ENCODE results near the gene LCN10. TPM values are rescaled to one million over a fixed set of nuclear protein-coding genes. Genes with fewer than 3 reads are reported as not detected.

Gene LCN10
- polyA plus RNA-seq, 2 of the 4 experiments (the other 2 are of a cell fraction): not detected

- TF ChIP-seq PHF8 (IDR thresholded peaks at IDR 0.05; ENCODE audit: borderline replicate concordance, low read depth) (no peak), ELK1 (IDR thresholded peaks at IDR 0.05; ENCODE audit: low read depth, low read length) (no peak), HDAC2 (IDR thresholded peaks at IDR 0.05) (no peak), GATA3 (IDR thresholded peaks at IDR 0.05; ENCODE audit: borderline replicate concordance) (no peak), ZSCAN20 (CRISPR knock-in tag; IDR thresholded peaks at IDR 0.05) (no peak), HOXA7 (CRISPR knock-in tag; IDR thresholded peaks at IDR 0.05) (no peak), TFCP2L1 (CRISPR knock-in tag; IDR thresholded peaks at IDR 0.05) (no peak)
These were observed 54.2 kb downstream of the LCN10 start (continued) for GRCh38 chr9:136688274-136689107.

Small RNA genes lying within 50 kb of the gene (small RNA-seq; reads per million reads assigned to genes)
- gene ATP6V1G1P3: 0 reads per million in 6 experiments
- 0 to 0.69 (median 0) reads per million in 6 experiments for gene MIR6722

Other genes with a start within 250 kb of the LCN10 start
- gene NOTCH1, start 196.9 kb downstream of the LCN10 start, polyA plus RNA-seq (2011; rRNA removed): 0.88 and 1.2 TPM in 2 replicates
- gene NOTCH1, start 196.9 kb downstream of the LCN10 start, polyA plus RNA-seq (2017; fragmentation: RNase III; extraction: RNeasy Plus Mini Kit Qiagen cat#74134 plus additional on column Dnase treatment): 4.6 to 6.4 TPM (median 5.7 TPM) in 3 replicates
- gene EGFL7, start 80.0 kb downstream of the LCN10 start, polyA plus RNA-seq (2011; rRNA removed): 15.3 and 19.9 TPM in 2 replicates
- 28.9 to 34.4 TPM (median 32.3 TPM) in 3 replicates for gene EGFL7, start 80.0 kb downstream of the LCN10 start, polyA plus RNA-seq (2017; fragmentation: RNase III; extraction: RNeasy Plus Mini Kit Qiagen cat#74134 plus additional on column Dnase treatment)
- 32.3 and 38.6 TPM in 2 replicates for gene AGPAT2, start 55.5 kb downstream of the LCN10 start, polyA plus RNA-seq (2011; rRNA removed)
- 44.3 to 49.5 TPM (median 46.3 TPM) in 3 replicates for gene AGPAT2, start 55.5 kb downstream of the LCN10 start, polyA plus RNA-seq (2017; fragmentation: RNase III; extraction: RNeasy Plus Mini Kit Qiagen cat#74134 plus additional on column Dnase treatment)
- gene DIPK1B, start 30.4 kb downstream of the LCN10 start, polyA plus RNA-seq (2011; rRNA removed): 6.7 and 8.8 TPM in 2 replicates
- gene DIPK1B, start 30.4 kb downstream of the LCN10 start, polyA plus RNA-seq (2017; fragmentation: RNase III; extraction: RNeasy Plus Mini Kit Qiagen cat#74134 plus additional on column Dnase treatment): 6.0 to 8.2 TPM (median 6.7 TPM) in 3 replicates
- gene LCN6, start 5.6 kb upstream of the LCN10 start, polyA plus RNA-seq (2011; rRNA removed): not detected in 2 replicates
- not detected in 3 replicates for gene LCN6, start 5.6 kb upstream of the LCN10 start, polyA plus RNA-seq (2017; fragmentation: RNase III; extraction: RNeasy Plus Mini Kit Qiagen cat#74134 plus additional on column Dnase treatment)
- gene LCN8, start 15.3 kb upstream of the LCN10 start, polyA plus RNA-seq (2011; rRNA removed): not detected in 2 replicates
- gene LCN8, start 15.3 kb upstream of the LCN10 start, polyA plus RNA-seq (2017; fragmentation: RNase III; extraction: RNeasy Plus Mini Kit Qiagen cat#74134 plus additional on column Dnase treatment): not detected in 3 replicates
- gene LCN15, start 21.6 kb upstream of the LCN10 start, polyA plus RNA-seq (2011; rRNA removed): 0.10 and 0.24 TPM in 2 replicates
- gene LCN15, start 21.6 kb upstream of the LCN10 start, polyA plus RNA-seq (2017; fragmentation: RNase III; extraction: RNeasy Plus Mini Kit Qiagen cat#74134 plus additional on column Dnase treatment): 0.07 to 0.09 TPM in 2 of 3 replicates, not detected in the other
- 64.5 and 78.0 TPM in 2 replicates for gene TMEM141, start 48.4 kb upstream of the LCN10 start, polyA plus RNA-seq (2011; rRNA removed)
- 69.9 to 71.0 TPM (median 70.7 TPM) in 3 replicates for gene TMEM141, start 48.4 kb upstream of the LCN10 start, polyA plus RNA-seq (2017; fragmentation: RNase III; extraction: RNeasy Plus Mini Kit Qiagen cat#74134 plus additional on column Dnase treatment)
- gene CCDC183, start 53.4 kb upstream of the LCN10 start, polyA plus RNA-seq (2011; rRNA removed): 1.4 and 1.6 TPM in 2 replicates
- 0.58 to 1.1 TPM (median 0.90 TPM) in 3 replicates for gene CCDC183, start 53.4 kb upstream of the LCN10 start, polyA plus RNA-seq (2017; fragmentation: RNase III; extraction: RNeasy Plus Mini Kit Qiagen cat#74134 plus additional on column Dnase treatment)
- 46.8 and 53.5 TPM in 2 replicates for gene RABL6, start 65.0 kb upstream of the LCN10 start, polyA plus RNA-seq (2011; rRNA removed)
- 70.3 to 72.2 TPM (median 71.4 TPM) in 3 replicates for gene RABL6, start 65.0 kb upstream of the LCN10 start, polyA plus RNA-seq (2017; fragmentation: RNase III; extraction: RNeasy Plus Mini Kit Qiagen cat#74134 plus additional on column Dnase treatment)
- gene AJM1, start 99.5 kb upstream of the LCN10 start, polyA plus RNA-seq (2011; rRNA removed): 0.75 and 0.76 TPM in 2 replicates
- gene AJM1, start 99.5 kb upstream of the LCN10 start, polyA plus RNA-seq (2017; fragmentation: RNase III; extraction: RNeasy Plus Mini Kit Qiagen cat#74134 plus additional on column Dnase treatment): 3.0 to 3.6 TPM (median 3.2 TPM) in 3 replicates
- gene PHPT1, start 106.5 kb upstream of the LCN10 start, polyA plus RNA-seq (2011; rRNA removed): 104 and 123 TPM in 2 replicates
- 234 to 261 TPM (median 239 TPM) in 3 replicates for gene PHPT1, start 106.5 kb upstream of the LCN10 start, polyA plus RNA-seq (2017; fragmentation: RNase III; extraction: RNeasy Plus Mini Kit Qiagen cat#74134 plus additional on column Dnase treatment)
- 1.3 and 1.5 TPM in 2 replicates for gene MAMDC4, start 109.4 kb upstream of the LCN10 start, polyA plus RNA-seq (2011; rRNA removed)
- gene MAMDC4, start 109.4 kb upstream of the LCN10 start, polyA plus RNA-seq (2017; fragmentation: RNase III; extraction: RNeasy Plus Mini Kit Qiagen cat#74134 plus additional on column Dnase treatment): 7.3 to 9.1 TPM (median 7.6 TPM) in 3 replicates
- gene EDF1, start 123.4 kb upstream of the LCN10 start, polyA plus RNA-seq (2011; rRNA removed): 284 and 464 TPM in 2 replicates
- 472 to 560 TPM (median 477 TPM) in 3 replicates for gene EDF1, start 123.4 kb upstream of the LCN10 start, polyA plus RNA-seq (2017; fragmentation: RNase III; extraction: RNeasy Plus Mini Kit Qiagen cat#74134 plus additional on column Dnase treatment)
- 23.8 and 24.5 TPM in 2 replicates for gene TRAF2, start 143.6 kb upstream of the LCN10 start, polyA plus RNA-seq (2011; rRNA removed)
- 36.4 to 49.4 TPM (median 39.5 TPM) in 3 replicates for gene TRAF2, start 143.6 kb upstream of the LCN10 start, polyA plus RNA-seq (2017; fragmentation: RNase III; extraction: RNeasy Plus Mini Kit Qiagen cat#74134 plus additional on column Dnase treatment)
- 37.3 and 37.5 TPM in 2 replicates for gene FBXW5, start 201.8 kb upstream of the LCN10 start, polyA plus RNA-seq (2011; rRNA removed)
- 59.3 to 61.4 TPM (median 59.5 TPM) in 3 replicates for gene FBXW5, start 201.8 kb upstream of the LCN10 start, polyA plus RNA-seq (2017; fragmentation: RNase III; extraction: RNeasy Plus Mini Kit Qiagen cat#74134 plus additional on column Dnase treatment)
- 0.41 and 0.45 TPM in 2 replicates for gene C8G, start 202.3 kb upstream of the LCN10 start, polyA plus RNA-seq (2011; rRNA removed)
- gene C8G, start 202.3 kb upstream of the LCN10 start, polyA plus RNA-seq (2017; fragmentation: RNase III; extraction: RNeasy Plus Mini Kit Qiagen cat#74134 plus additional on column Dnase treatment): 1.1 to 1.3 TPM (median 1.1 TPM) in 3 replicates
- 0.74 and 1.8 TPM in 2 replicates for gene LCN12, start 209.3 kb upstream of the LCN10 start, polyA plus RNA-seq (2011; rRNA removed)
- 2.8 to 3.6 TPM (median 3.0 TPM) in 3 replicates for gene LCN12, start 209.3 kb upstream of the LCN10 start, polyA plus RNA-seq (2017; fragmentation: RNase III; extraction: RNeasy Plus Mini Kit Qiagen cat#74134 plus additional on column Dnase treatment)
- 0.31 and 0.33 TPM in 2 replicates for gene PTGDS, start 234.6 kb upstream of the LCN10 start, polyA plus RNA-seq (2011; rRNA removed)
- 0.18 to 0.34 TPM (median 0.26 TPM) in 3 replicates for gene PTGDS, start 234.6 kb upstream of the LCN10 start, polyA plus RNA-seq (2017; fragmentation: RNase III; extraction: RNeasy Plus Mini Kit Qiagen cat#74134 plus additional on column Dnase treatment)
- 0.04 and 0.19 TPM in 2 replicates for gene LCNL1, start 240.1 kb upstream of the LCN10 start, polyA plus RNA-seq (2011; rRNA removed)
- 0.05 to 0.08 TPM (median 0.08 TPM) in 3 replicates for gene LCNL1, start 240.1 kb upstream of the LCN10 start, polyA plus RNA-seq (2017; fragmentation: RNase III; extraction: RNeasy Plus Mini Kit Qiagen cat#74134 plus additional on column Dnase treatment)
- 12.6 and 15.6 TPM in 2 replicates for gene PAXX, start 249.5 kb upstream of the LCN10 start, polyA plus RNA-seq (2011; rRNA removed)
- 50.7 to 57.0 TPM (median 53.2 TPM) in 3 replicates for gene PAXX, start 249.5 kb upstream of the LCN10 start, polyA plus RNA-seq (2017; fragmentation: RNase III; extraction: RNeasy Plus Mini Kit Qiagen cat#74134 plus additional on column Dnase treatment)

Measured in A549 (cell line).